Measurements from ENCODE around the gene PIGH. TPM values are rescaled to one million over a fixed set of nuclear protein-coding genes. Genes with fewer than 3 reads are reported as not detected.

Gene PIGH
- total RNA-seq, 4 donors from 2014 or later: 25.6 to 45.7 (median 28.1) TPM

DNA sequence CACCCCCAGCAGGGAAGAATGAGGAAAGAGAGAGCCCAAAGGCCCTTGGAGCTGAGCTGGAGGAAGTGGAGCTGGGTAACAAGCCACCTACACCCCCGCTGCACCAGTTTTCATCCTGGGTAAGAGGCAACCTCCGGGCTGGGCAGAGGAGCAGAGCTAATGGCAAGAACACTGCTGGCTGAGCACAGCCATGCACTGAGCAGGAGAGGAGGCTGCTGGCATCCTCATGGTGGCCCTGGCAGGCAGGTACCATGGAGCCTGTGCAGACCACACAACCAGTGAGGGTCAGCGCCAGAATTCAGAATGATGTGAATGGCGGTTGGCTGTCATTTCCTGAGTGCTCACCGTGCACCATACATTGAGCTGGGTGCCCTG, 37.3 kb downstream of the PIGH start:
- no peaks in the 10 kb centered on the region for H3K27me3 ChIP-seq
- H3K27ac ChIP-seq: no peak overlapping the region
- no peaks in the 10 kb centered on the region for H3K4me1 ChIP-seq
- H3K9me3 ChIP-seq: no peaks in the 10 kb centered on the region
- no peak for TF ChIP-seq POLR2A (IDR thresholded peaks at IDR 0.05)
- TF ChIP-seq, protein P1, sequence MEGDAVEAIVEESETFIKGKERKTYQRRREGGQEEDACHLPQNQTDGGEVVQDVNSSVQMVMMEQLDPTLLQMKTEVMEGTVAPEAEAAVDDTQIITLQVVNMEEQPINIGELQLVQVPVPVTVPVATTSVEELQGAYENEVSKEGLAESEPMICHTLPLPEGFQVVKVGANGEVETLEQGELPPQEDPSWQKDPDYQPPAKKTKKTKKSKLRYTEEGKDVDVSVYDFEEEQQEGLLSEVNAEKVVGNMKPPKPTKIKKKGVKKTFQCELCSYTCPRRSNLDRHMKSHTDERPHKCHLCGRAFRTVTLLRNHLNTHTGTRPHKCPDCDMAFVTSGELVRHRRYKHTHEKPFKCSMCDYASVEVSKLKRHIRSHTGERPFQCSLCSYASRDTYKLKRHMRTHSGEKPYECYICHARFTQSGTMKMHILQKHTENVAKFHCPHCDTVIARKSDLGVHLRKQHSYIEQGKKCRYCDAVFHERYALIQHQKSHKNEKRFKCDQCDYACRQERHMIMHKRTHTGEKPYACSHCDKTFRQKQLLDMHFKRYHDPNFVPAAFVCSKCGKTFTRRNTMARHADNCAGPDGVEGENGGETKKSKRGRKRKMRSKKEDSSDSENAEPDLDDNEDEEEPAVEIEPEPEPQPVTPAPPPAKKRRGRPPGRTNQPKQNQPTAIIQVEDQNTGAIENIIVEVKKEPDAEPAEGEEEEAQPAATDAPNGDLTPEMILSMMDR (IDR thresholded peaks at IDR 0.05): no peak
- peak in 1 of 3 donors; percentile 21 for DNase-seq
- H3K36me3 ChIP-seq: peaks cover 0 to 24% (median 0%) of the 10 kb centered on the region in 3 donors
- no peak overlapping the region for H3K4me3 ChIP-seq

DNA sequence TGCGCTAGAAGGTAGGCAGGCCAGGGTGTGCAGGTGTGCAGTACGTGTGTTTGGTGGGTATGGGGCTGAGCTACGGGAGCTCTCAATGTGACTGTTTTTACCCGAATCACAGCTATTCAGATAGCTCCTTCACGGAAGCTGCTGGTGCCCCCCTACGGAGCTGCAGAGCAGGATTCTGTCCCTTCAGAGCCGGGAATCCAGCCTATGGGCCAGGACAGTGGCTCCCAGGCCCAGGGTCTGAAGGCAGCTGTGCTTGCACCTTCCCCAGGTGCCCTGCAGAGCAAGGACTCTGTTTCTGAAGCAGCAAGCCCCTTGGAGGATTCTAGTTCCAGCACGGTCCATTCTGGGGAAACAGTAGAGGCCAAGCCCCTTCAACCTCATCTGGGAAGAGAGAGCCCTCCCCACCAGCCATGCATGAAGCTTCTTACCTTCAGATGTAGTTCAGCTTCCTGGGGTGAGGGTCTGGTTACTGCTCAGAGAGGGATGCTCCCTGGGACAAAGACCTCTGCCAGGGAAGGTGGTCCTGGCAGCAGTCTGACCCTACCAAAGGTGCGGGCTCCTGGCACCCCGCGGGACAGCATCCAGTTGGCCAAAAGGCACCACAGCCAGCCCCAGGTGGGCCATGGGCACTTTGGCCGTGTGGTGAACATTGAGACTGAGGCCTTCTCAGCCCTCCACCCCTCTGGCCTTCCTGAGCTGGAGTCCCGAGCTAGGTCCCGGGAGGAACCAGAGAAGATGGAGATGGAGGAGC, 37.9 kb downstream of the PIGH start:
- Histone ChIP-seq H3K36me3 (peaks cover 0 to 24% (median 0%) of the 10 kb centered on the region in 3 donors), H3K27ac (no peak overlapping the region), H3K27me3 (no peaks in the 10 kb centered on the region), H3K4me1 (no peaks in the 10 kb centered on the region), H3K4me3 (no peak overlapping the region), H3K9me3 (no peaks in the 10 kb centered on the region)
- peak in 1 of 3 donors; percentile 23 for DNase-seq
- TF ChIP-seq, protein P1 (IDR thresholded peaks at IDR 0.05): no peak
- TF ChIP-seq POLR2A (IDR thresholded peaks at IDR 0.05): no peak

- no peaks in the 10 kb centered on the region for H3K4me1 ChIP-seq
- H3K27ac ChIP-seq: no peak overlapping the region
- H3K4me3 ChIP-seq: no peak overlapping the region
- TF ChIP-seq, protein P1 (IDR thresholded peaks at IDR 0.05): no peak
- TF ChIP-seq POLR2A (IDR thresholded peaks at IDR 0.05): no peak
- H3K36me3 ChIP-seq: peaks cover 0 to 18% (median 0%) of the 10 kb centered on the region in 3 donors
- DNase-seq: peak in 1 of 3 donors; percentile 28
- H3K27me3 ChIP-seq: no peaks in the 10 kb centered on the region
- H3K9me3 ChIP-seq: no peaks in the 10 kb centered on the region
These were observed 40.4 kb downstream of the PIGH start for GRCh38 chr14:67559639-67560038.

- no peak overlapping the region for H3K27ac ChIP-seq
- DNase-seq: peak in 1 of 3 donors; percentile 21
- no peaks in the 10 kb centered on the region for H3K27me3 ChIP-seq
- TF ChIP-seq POLR2A (IDR thresholded peaks at IDR 0.05): no peak
- TF ChIP-seq, protein P1 (IDR thresholded peaks at IDR 0.05): no peak
- H3K4me3 ChIP-seq: no peak overlapping the region
- peaks cover 0 to 12% (median 0%) of the 10 kb centered on the region in 3 donors for H3K36me3 ChIP-seq
- no peaks in the 10 kb centered on the region for H3K9me3 ChIP-seq
- no peaks in the 10 kb centered on the region for H3K4me1 ChIP-seq
These were observed 42.4 kb downstream of the PIGH start for GRCh38 chr14:67557656-67558055.

- peaks cover 0 to 6% (median 0%) of the 10 kb centered on the region in 3 donors for H3K36me3 ChIP-seq
- H3K4me1 ChIP-seq: no peaks in the 10 kb centered on the region
- no peaks in the 10 kb centered on the region for H3K9me3 ChIP-seq
- no peak overlapping the region for H3K27ac ChIP-seq
- no peaks in the 10 kb centered on the region for H3K27me3 ChIP-seq
- TF ChIP-seq, protein P1 (IDR thresholded peaks at IDR 0.05): no peak
- TF ChIP-seq POLR2A (IDR thresholded peaks at IDR 0.05): no peak
- DNase-seq: no peak
- no peak overlapping the region for H3K4me3 ChIP-seq
These were observed 43.0 kb downstream of the PIGH start for GRCh38 chr14:67557118-67557517.
